SU-DHL-6 (cell line): ENCODE data around the gene PHLDB2.
"Not testable (repeated sequence)": the region's sequence is repeated elsewhere in the genome, so short reads cannot be mapped to it uniquely, and the experiment has no call there.

Experiments used
- EZH2phosphoT487 ChIP-seq: fragments of 200-600 bp; sonication (generic), shearing (Covaris generic); conservative IDR thresholded peaks from 2 replicates; pipeline ENCODE4 v1.6.1; 2018; ENCODE audit warnings: mild to moderate bottlenecking, antibody characterized with exemption, low read length, moderate library complexity, mixed read lengths
- TF ChIP-seq, protein P1 (sequence below): fragments of 200-600 bp; sonication (generic); IDR thresholded peaks from one replicate; pipeline ENCODE4 v1.5.1; 2017; ENCODE audit warnings: antibody characterized with exemption, mild to moderate bottlenecking, low read length, moderate library complexity; ENCODE audit not compliant: insufficient read depth, poor library complexity, severe bottlenecking

- TF ChIP-seq, protein P1, sequence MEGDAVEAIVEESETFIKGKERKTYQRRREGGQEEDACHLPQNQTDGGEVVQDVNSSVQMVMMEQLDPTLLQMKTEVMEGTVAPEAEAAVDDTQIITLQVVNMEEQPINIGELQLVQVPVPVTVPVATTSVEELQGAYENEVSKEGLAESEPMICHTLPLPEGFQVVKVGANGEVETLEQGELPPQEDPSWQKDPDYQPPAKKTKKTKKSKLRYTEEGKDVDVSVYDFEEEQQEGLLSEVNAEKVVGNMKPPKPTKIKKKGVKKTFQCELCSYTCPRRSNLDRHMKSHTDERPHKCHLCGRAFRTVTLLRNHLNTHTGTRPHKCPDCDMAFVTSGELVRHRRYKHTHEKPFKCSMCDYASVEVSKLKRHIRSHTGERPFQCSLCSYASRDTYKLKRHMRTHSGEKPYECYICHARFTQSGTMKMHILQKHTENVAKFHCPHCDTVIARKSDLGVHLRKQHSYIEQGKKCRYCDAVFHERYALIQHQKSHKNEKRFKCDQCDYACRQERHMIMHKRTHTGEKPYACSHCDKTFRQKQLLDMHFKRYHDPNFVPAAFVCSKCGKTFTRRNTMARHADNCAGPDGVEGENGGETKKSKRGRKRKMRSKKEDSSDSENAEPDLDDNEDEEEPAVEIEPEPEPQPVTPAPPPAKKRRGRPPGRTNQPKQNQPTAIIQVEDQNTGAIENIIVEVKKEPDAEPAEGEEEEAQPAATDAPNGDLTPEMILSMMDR: not testable (repeated sequence)
- not testable (repeated sequence) for TF ChIP-seq EZH2phosphoT487
Measured at GRCh38 chr3:111816771-111817170, 42.3 kb upstream of the PHLDB2 start.
